ENCODE measurements around the gene TMSB10.
"Not testable (repeated sequence)": the region's sequence is repeated elsewhere in the genome, so short reads cannot be mapped to it uniquely, and the experiment has no call there.

TMSB10 gene

GRCh38 chr2:84905181-84906107 is at the start of gene TMSB10:
TMSB10 (plus strand) TSS chr2:84905656.
- DNase-seq (ENCODE audit: low read depth in 2 of 2): peak; percentile 84 to 87

- no peak for DNase-seq (ENCODE audit: low read depth in 2 of 2)
These were observed 49.7 kb upstream of the TMSB10 start for GRCh38 chr2:84855731-84856130.

- peak in 1 of 2 donors; percentile 41 for DNase-seq (ENCODE audit: low read depth in 2 of 2)
These were observed 48.7 kb upstream of the TMSB10 start for GRCh38 chr2:84856787-84857186.

DNA sequence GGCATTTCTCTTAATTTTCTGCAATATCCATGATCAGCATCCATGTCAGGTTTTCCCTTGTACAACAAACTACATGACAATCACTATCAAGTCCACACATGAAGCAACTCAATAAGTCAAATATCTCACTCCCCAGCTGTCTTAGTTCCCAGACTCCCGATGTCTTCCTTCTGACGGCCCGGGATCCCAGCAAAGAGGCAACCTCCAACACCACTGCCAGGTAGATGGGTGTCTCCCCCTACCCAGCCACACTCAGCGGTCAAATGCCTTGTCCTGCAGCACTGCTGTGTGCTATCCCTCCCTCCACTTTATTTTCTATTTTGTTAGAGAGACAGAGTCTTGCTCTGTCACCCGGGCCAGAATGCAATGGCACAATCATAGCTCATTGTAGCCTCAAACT is 47.9 kb upstream of the TMSB10 start:
- DNase-seq (ENCODE audit: low read depth in 2 of 2): no peak

GRCh38 chr2:84858123-84858522 is 47.3 kb upstream of the TMSB10 start:
- no peak for DNase-seq (ENCODE audit: low read depth in 2 of 2)

DNA sequence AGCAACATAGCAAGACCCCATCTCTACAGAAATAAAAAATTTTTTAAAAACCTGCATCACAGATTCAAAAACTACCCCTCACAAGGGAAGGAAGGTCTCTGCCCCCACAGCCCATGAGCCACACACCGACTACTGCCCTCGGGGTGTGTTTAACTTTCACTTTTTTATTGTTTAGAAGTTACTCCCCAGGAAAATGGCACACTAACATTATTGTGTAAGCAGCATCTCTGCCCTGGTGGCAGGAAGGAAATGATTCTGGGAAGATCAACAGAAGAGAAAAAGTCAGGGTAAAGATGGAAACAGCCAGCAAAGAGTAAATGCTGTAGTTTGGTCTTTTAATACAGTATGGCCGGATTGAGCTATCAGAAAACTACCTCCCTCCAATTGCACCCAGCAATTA is 46.5 kb upstream of the TMSB10 start:
- DNase-seq (ENCODE audit: low read depth in 2 of 2): no peak

GRCh38 chr2:84861539-84861938 is 43.9 kb upstream of the TMSB10 start:
- no peak for DNase-seq (ENCODE audit: low read depth in 2 of 2)

- DNase-seq (ENCODE audit: low read depth in 2 of 2): no peak
These were observed 43.5 kb upstream of the TMSB10 start for GRCh38 chr2:84862006-84862405.

DNA sequence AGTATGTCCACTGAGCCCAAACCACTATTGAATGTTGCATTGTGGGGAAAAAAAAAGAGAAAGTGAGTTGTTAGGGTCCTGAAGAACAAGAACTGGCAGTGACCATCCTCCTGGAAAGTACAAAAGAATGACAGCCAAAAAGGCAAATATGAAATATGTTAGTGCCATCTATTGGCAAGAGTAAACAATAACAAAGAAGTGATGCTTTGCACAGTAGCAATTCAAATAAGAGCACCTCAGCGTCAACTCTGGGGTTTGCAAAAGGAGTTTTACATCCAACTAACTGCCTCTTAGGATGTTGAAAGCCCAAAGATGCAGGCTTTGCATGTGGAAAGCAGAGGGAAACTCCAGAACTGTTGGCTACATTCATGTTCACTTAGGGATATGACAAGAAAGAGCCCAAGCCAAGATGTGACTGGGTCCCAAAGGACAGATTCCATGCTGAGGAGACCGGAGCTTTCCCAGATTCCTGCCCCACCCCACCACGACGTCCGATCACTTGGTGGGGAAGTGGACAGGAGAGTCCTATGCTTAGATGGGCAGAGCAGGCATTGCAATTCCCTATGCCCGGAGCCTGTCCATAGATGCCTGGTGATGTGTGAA is 40.2 kb upstream of the TMSB10 start:
- no peak for DNase-seq (ENCODE audit: low read depth in 2 of 2)

GRCh38 chr2:84866122-84866521 is 39.3 kb upstream of the TMSB10 start:
- DNase-seq (ENCODE audit: low read depth in 2 of 2): no peak

GRCh38 chr2:84868327-84868726 is 37.1 kb upstream of the TMSB10 start:
- not testable (repeated sequence) for DNase-seq (ENCODE audit: low read depth in 2 of 2)

GRCh38 chr2:84870306-84870705 is 35.1 kb upstream of the TMSB10 start:
- DNase-seq (ENCODE audit: low read depth in 2 of 2): no peak

- not testable (repeated sequence) for DNase-seq (ENCODE audit: low read depth in 2 of 2)
These were observed 32.8 kb upstream of the TMSB10 start for GRCh38 chr2:84872691-84873090.

- DNase-seq (ENCODE audit: low read depth in 2 of 2): no peak
These were observed 32.1 kb upstream of the TMSB10 start for GRCh38 chr2:84873350-84873749.

DNA sequence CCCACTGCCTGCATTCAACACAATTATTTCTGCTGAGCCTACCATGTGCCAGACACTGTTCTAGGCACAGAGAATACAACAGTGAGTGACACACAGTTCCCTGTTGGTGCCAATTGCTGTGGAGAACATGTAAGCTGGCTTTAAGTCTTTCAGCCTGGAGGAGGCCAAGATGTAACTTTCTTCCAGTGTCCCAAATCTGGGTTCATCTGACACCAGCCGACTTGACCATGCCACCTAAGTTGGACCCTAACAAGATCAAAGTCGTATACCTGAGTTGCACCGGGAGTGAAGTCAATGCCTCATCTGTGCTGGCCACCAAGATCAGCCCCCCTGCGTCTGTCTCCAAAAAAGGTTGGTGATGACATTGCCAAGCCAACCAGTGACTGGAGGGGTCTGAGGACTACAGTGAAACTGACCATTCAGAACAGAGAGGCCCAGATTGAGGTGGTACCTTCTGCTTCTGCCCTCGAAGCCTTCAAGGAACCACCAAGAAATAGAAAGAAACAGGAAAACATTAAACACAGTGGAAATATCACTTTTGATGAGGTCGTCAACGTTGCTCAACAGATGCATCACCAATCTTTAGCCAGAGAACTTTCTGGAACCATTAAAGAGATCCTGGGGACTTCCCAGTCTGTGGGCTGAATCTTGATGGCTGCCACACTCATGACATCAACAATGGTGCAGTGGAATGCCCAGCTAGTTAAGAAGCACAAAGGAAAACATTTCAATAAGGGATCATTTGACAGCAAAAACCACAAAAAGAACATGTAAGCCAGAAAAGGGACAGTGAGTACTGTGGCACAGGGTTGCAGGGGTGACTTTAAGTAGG is 30.9 kb upstream of the TMSB10 start:
- DNase-seq (ENCODE audit: low read depth in 2 of 2): no peak

DNA sequence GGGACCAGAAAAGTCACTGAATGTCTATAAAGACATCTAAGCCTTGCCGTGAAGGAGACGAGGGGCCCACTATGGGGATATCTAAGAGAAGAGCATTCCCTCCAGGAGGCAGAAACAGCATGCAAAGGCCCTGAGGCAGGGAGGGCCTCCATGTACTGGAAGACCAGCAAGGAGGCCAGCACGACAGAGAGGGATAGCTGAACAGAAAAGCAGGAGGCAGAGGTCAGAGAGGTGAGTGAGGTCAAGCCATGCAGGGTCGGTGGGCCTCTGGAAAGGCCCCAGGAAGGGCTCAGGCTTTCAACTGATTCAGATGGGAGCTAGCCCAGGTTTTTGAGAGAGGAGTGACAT is 30.3 kb upstream of the TMSB10 start:
- no peak for DNase-seq (ENCODE audit: low read depth in 2 of 2)

DNA sequence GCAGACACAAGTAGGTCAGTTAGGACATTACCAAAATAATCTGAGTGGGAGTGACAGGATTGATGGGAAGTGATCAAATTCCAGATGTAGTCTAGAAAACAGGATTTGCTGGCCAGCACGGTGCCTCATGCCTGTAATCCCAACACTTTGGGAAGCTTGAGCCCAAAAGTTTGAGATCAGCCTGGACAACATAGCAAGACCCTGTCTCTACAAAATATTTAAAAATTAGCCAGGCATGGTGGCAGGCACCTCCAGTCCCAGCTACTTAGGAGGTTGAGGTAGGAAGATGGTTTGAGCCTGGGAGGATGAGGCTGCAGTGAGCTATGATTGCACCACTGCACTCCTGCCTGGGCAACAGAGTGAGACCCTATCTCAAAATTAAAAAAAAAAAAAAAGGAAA is 29.8 kb upstream of the TMSB10 start:
- DNase-seq (ENCODE audit: low read depth in 2 of 2): not testable (repeated sequence)

DNA sequence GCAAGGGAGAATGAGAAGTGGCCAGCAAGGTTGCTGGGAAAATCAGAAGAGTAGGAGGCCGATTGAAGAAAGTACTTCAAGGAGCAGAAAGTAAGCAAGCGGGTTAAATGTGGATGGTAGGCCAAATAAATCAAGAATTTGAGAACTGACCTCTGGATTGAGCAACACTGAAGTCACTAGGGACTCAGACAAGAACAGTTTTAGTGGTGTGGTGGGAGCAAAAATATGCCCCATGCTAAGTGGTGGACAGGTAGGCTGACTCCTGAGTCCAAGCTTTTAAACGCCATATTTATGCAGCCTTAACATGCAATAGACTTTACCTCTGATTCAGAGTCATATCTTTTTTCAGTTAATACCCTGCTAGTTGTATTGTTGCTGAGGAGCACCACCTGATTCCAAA is 29.1 kb upstream of the TMSB10 start:
- DNase-seq (ENCODE audit: low read depth in 2 of 2): no peak

DNA sequence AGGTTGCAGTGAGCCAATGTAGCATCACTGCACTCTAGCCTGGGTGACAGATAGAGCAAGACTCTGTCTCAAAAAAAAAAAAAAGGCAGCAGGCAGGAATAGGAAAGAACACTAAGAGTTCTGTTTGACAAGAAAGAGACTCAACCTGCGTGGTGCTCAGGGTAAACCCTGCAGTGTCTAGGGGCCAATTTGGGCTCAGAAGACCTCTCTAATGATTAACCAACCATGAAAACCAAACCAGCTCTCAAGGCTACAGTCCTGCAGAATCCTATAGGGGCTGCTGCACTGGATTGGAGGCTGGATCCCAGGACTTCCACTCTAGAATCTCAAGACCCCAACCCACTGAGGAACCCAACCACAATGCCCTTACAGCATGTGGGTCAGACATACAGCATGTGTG is 27.0 kb upstream of the TMSB10 start:
- no peak for DNase-seq (ENCODE audit: low read depth in 2 of 2)

- no peak for DNase-seq (ENCODE audit: low read depth in 2 of 2)
These were observed 26.4 kb upstream of the TMSB10 start for GRCh38 chr2:84878896-84879583.

- no peak for DNase-seq (ENCODE audit: low read depth in 2 of 2)
These were observed 25.7 kb upstream of the TMSB10 start for GRCh38 chr2:84879584-84880394.
